HCT116 (cell line): ENCODE measurements around the gene CDON. TPM values are rescaled to one million over a fixed set of nuclear protein-coding genes. Genes with fewer than 3 reads are reported as not detected.

Experiments used
- ATAC-seq: fragments of 200-7000 bp; cut with Tn5 transposase; 2 replicates; pipeline ENCODE4 v1.9.1; 2020; ENCODE audit warnings: mild to moderate bottlenecking, moderate library complexity
- BruUV-seq: library from RNA; stranded (reverse); fragments of 400-500 nt; replicated peaks from 2 replicates; lab custom pipeline; 2021; lab: Mats Ljungman, UMichigan
- CTCF ChIA-PET: fragments of 300-600 bp; sonication (Branson Sonifier 250); formaldehyde crosslinking; loops from one replicate; lab custom pipeline; 2021; ENCODE audit warnings: antibody characterized with exemption; lab: Charles Lee
- POLR2A ChIA-PET: fragments of 300-600, 350-600 bp; sonication (Branson Sonifier 250); formaldehyde crosslinking; loops from one replicate; lab custom pipeline; 2021; ENCODE audit warnings: antibody characterized with exemption; lab: Charles Lee
- RAD21 ChIA-PET, 2 experiments: fragments of 300-600 bp; sonication (Branson Sonifier 250); formaldehyde crosslinking; loops; one replicate each; lab custom pipeline; 2023; ENCODE audit warnings: low total read pairs in 2 of 2; ENCODE audit not compliant: uncharacterized antibody in 2 of 2, unreplicated experiment in 2 of 2, low non-redundant PET in 1 of 2; lab: Charles Lee
- DNase-seq: peaks from one replicate; pipeline ENCODE4 v3.0.0-alpha.2; 2010; ENCODE audit warnings: low read depth, low spot score
- H2AFZ ChIP-seq: fragments of 200-600 bp; shearing (Covaris generic), sonication (generic); 2 replicates; pipeline ENCODE4 v1.6.1; 2017; ENCODE audit warnings: low read depth, mixed run types, mixed read lengths, antibody characterized with exemption, low read length; ENCODE audit not compliant: poor library complexity, severe bottlenecking
- H3K27ac ChIP-seq: 2 replicates; pipeline ENCODE4 v1.5.1; 2012; ENCODE audit warnings: low read depth, low read length
- H3K27me3 ChIP-seq: fragments of 200-600 bp; sonication (generic); 2 replicates; pipeline ENCODE4 v1.6.1; 2016; ENCODE audit warnings: mixed run types, low read length, mixed read lengths; ENCODE audit not compliant: insufficient read depth
- H3K36me3 ChIP-seq, 2 experiments: fragments of 200-500 bp in 1 of 2; fragments of 200-600 bp in 1 of 2; sonication (Bioruptor generic) in 1 of 2; sonication (generic) in 1 of 2; 2 replicates each; pipeline versions ENCODE4 v1.5.1 to v1.6.1; 2014 to 2016; ENCODE audit warnings: low read length in 2 of 2, inconsistent platforms in 1 of 2, mixed read lengths in 1 of 2, mixed run types in 1 of 2; ENCODE audit not compliant: insufficient read depth in 2 of 2, control insufficient read depth in 1 of 2
- H3K4me1 ChIP-seq, 2 experiments: fragments of 200-600 bp in 1 of 2; sonication (generic) in 1 of 2; 2 replicates each; pipeline versions ENCODE4 v1.5.1 to v1.6.1; 2012 to 2017; ENCODE audit warnings: low read length in 2 of 2, inconsistent platforms in 1 of 2, mild to moderate bottlenecking in 1 of 2, mixed read lengths in 1 of 2, mixed run types in 1 of 2, moderate library complexity in 1 of 2; ENCODE audit not compliant: insufficient read depth in 2 of 2, control insufficient read depth in 1 of 2
- H3K4me2 ChIP-seq: fragments of 200-600 bp; sonication (generic); 2 replicates; pipeline ENCODE4 v1.6.1; 2017; ENCODE audit warnings: mixed run types, low read length, mixed read lengths
- H3K4me3 ChIP-seq, 2 experiments: fragments of 200-600 bp in 1 of 2; sonication (generic) in 1 of 2; replicated peaks in 1 of 2; 2 replicates each; pipeline ENCODE4 v1.5.1; 2011 to 2016; ENCODE audit warnings: low read length in 2 of 2, control low read depth in 1 of 2, low read depth in 1 of 2, mild to moderate bottlenecking in 1 of 2, mixed read lengths in 1 of 2, mixed run types in 1 of 2
- H3K79me2 ChIP-seq: fragments of 200-600 bp; sonication (generic); 2 replicates; pipeline ENCODE4 v1.6.1; 2017; ENCODE audit warnings: mild to moderate bottlenecking, mixed run types, low read length, moderate library complexity, mixed read lengths; ENCODE audit not compliant: insufficient read depth
- H3K9ac ChIP-seq: fragments of 200-600 bp; sonication (generic); 2 replicates; pipeline ENCODE4 v1.6.1; 2016; ENCODE audit warnings: low read length, mixed read lengths
- H3K9me2 ChIP-seq: fragments of 200-600 bp; sonication (generic), shearing (Covaris generic); 2 replicates; pipeline ENCODE4 v1.6.1; 2017; ENCODE audit warnings: mixed run types, mild to moderate bottlenecking, moderate library complexity; ENCODE audit not compliant: insufficient read depth
- H3K9me3 ChIP-seq, 2 experiments: fragments of 200-500 bp in 1 of 2; fragments of 200-600 bp in 1 of 2; sonication (Bioruptor generic) in 1 of 2; sonication (generic) in 1 of 2; 2 replicates each; pipeline ENCODE4 v1.6.1; 2014 to 2017; ENCODE audit warnings: low read length in 2 of 2, mixed read lengths in 2 of 2, inconsistent platforms in 1 of 2, low read depth in 1 of 2, mild to moderate bottlenecking in 1 of 2, mixed run types in 1 of 2, moderate library complexity in 1 of 2; ENCODE audit not compliant: control insufficient read depth in 1 of 2, insufficient read depth in 1 of 2
- H4K20me1 ChIP-seq: fragments of 200-600 bp; sonication (generic), shearing (Covaris generic); 2 replicates; pipeline ENCODE4 v1.6.1; 2017; ENCODE audit warnings: mixed run types, mild to moderate bottlenecking, moderate library complexity; ENCODE audit not compliant: insufficient read depth
- EZH2phosphoT487 ChIP-seq: fragments of 200-600 bp; IDR thresholded peaks from 2 replicates; pipeline ENCODE4 v1.6.1; 2018; ENCODE audit warnings: antibody characterized with exemption, borderline replicate concordance
- FOSL1 ChIP-seq: IDR thresholded peaks from 2 replicates; pipeline ENCODE4 v1.6.1; 2012; ENCODE audit warnings: low read depth
- POLR2A ChIP-seq: IDR thresholded peaks from 2 replicates; pipeline ENCODE4 v1.7.0; 2011; ENCODE audit warnings: borderline replicate concordance; ENCODE audit not compliant: insufficient read depth, insufficient read length; ENCODE audit errors: extremely low read depth
- SIN3A ChIP-seq: IDR thresholded peaks from 2 replicates; pipeline ENCODE4 v1.6.1; 2012; ENCODE audit warnings: low read depth
- SRF ChIP-seq: IDR thresholded peaks from 2 replicates; pipeline ENCODE4 v1.6.1; 2012; ENCODE audit warnings: low read depth
- intact Hi-C: fragments of 100-400 bp; cut with micrococcal nuclease; formaldehyde crosslinking; loops from 2 replicates; pipeline ENCODE4 v1.10.0; 2022
- total RNA-seq: library from RNA; stranded (reverse); gene quantifications from one replicate; pipeline ENCODE4 v1.2.1, GENCODE V29; 2021; ENCODE audit not compliant: unreplicated experiment
- TF ChIP-seq, protein P1 (sequence below): IDR thresholded peaks from 2 replicates; pipeline ENCODE4 v1.6.1; 2011; ENCODE audit warnings: mild to moderate bottlenecking, low read length, moderate library complexity; ENCODE audit not compliant: insufficient replicate concordance; ENCODE audit errors: extremely low read depth
- TF ChIP-seq, protein P2 (sequence below): IDR thresholded peaks from 2 replicates; pipeline ENCODE4 v1.6.1; 2012; ENCODE audit warnings: low read depth

Gene CDON
- total RNA-seq, 1 experiment from 2014 or later: 16.9 TPM

DNA sequence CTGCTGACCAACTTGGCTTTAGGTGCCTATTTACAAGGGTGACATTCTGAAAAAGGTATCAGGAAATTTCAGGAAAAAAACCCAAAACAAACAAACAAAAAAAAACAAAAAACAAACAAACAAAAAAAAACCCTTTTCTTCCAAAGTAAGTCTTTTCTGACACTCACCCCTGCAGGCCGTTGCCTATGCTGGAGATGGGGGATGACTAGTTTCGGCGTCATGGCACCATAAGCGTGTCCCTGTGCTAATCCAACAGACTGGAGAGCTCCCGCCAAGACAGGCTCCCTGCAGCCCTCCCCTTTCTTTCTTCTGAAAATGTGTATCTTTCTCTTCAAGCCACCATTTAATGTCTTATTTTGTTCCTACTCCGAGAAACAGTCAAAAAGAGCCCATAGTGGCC, 103.2 kb downstream of the CDON start:
- ChIA-PET POLR2A (no interaction called here), CTCF (no interaction called here)
- TF ChIP-seq FOSL1 (no peak), SRF (no peak), SIN3A (no peak), EZH2phosphoT487 (no peak), POLR2A (no peak)
- TF ChIP-seq, protein P1, sequence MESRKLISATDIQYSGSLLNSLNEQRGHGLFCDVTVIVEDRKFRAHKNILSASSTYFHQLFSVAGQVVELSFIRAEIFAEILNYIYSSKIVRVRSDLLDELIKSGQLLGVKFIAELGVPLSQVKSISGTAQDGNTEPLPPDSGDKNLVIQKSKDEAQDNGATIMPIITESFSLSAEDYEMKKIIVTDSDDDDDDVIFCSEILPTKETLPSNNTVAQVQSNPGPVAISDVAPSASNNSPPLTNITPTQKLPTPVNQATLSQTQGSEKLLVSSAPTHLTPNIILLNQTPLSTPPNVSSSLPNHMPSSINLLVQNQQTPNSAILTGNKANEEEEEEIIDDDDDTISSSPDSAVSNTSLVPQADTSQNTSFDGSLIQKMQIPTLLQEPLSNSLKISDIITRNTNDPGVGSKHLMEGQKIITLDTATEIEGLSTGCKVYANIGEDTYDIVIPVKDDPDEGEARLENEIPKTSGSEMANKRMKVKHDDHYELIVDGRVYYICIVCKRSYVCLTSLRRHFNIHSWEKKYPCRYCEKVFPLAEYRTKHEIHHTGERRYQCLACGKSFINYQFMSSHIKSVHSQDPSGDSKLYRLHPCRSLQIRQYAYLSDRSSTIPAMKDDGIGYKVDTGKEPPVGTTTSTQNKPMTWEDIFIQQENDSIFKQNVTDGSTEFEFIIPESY: no peak
- TF ChIP-seq, protein P2, sequence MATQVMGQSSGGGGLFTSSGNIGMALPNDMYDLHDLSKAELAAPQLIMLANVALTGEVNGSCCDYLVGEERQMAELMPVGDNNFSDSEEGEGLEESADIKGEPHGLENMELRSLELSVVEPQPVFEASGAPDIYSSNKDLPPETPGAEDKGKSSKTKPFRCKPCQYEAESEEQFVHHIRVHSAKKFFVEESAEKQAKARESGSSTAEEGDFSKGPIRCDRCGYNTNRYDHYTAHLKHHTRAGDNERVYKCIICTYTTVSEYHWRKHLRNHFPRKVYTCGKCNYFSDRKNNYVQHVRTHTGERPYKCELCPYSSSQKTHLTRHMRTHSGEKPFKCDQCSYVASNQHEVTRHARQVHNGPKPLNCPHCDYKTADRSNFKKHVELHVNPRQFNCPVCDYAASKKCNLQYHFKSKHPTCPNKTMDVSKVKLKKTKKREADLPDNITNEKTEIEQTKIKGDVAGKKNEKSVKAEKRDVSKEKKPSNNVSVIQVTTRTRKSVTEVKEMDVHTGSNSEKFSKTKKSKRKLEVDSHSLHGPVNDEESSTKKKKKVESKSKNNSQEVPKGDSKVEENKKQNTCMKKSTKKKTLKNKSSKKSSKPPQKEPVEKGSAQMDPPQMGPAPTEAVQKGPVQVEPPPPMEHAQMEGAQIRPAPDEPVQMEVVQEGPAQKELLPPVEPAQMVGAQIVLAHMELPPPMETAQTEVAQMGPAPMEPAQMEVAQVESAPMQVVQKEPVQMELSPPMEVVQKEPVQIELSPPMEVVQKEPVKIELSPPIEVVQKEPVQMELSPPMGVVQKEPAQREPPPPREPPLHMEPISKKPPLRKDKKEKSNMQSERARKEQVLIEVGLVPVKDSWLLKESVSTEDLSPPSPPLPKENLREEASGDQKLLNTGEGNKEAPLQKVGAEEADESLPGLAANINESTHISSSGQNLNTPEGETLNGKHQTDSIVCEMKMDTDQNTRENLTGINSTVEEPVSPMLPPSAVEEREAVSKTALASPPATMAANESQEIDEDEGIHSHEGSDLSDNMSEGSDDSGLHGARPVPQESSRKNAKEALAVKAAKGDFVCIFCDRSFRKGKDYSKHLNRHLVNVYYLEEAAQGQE: no peak

More for the DNA sequence above, 103.2 kb downstream of the CDON start:
- no peaks in the 10 kb centered on the region for H3K9me3 ChIP-seq
- no peaks in the 10 kb centered on the region for H3K27me3 ChIP-seq
- DNase-seq: no peak
- BruUV-seq: no TSS peak
- H3K79me2 ChIP-seq: no peaks in the 10 kb centered on the region
- no peak overlapping the region for H3K4me2 ChIP-seq
- no peaks in the 10 kb centered on the region for H3K36me3 ChIP-seq
- H3K4me3 ChIP-seq: no peak overlapping the region
- H3K4me1 ChIP-seq: no peaks in the 10 kb centered on the region
- intact Hi-C loops: no loop called here
- H3K27ac ChIP-seq: no peak overlapping the region
- no peaks in the 10 kb centered on the region for H3K9me2 ChIP-seq
- ATAC-seq: no peak
- H3K9ac ChIP-seq: no peak overlapping the region
- no peak overlapping the region for H2AFZ ChIP-seq
- RAD21 ChIA-PET: no interaction called here
- H4K20me1 ChIP-seq: no peaks in the 10 kb centered on the region
